GM03348 (cell line): ENCODE measurements around the gene AP2A2.

Experiments
- DNase-seq: peaks from one replicate; pipeline ENCODE4 v3.0.0; 2012; ENCODE audit warnings: low spot score

Gene AP2A2

DNA sequence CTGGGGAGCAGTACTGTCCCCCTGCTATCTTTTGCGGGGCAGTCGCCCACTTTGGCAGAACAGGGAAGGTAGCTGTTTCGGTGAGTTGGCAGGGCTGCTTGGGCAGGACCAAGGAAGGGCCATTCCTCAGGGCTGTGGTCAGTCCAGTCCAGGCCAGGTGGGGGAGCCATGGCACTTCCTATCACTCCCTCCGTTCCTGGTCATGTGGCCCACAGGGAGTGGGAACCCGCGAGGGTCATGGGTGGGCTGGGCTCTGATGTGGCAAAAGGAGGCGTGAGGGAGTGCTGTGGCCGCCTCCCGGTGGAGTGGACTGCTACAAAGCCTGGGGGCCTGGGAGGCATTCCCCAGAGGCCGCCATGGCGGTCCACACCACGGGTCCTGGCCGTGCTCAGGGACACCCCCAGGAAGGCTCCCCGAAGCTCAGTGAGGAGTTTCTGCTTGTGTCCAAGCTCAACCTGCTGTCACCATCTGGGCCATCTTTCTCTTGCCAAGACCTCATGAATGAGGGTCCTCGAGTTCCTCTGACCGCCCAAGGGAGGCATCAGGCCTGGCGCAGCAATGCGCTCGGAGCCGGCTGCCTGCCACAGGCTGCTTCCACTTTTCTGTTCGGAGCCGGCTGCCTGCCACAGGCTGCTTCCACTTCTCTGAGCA lies 27.0 kb upstream of the AP2A2 start:
- no peak for DNase-seq

DNA sequence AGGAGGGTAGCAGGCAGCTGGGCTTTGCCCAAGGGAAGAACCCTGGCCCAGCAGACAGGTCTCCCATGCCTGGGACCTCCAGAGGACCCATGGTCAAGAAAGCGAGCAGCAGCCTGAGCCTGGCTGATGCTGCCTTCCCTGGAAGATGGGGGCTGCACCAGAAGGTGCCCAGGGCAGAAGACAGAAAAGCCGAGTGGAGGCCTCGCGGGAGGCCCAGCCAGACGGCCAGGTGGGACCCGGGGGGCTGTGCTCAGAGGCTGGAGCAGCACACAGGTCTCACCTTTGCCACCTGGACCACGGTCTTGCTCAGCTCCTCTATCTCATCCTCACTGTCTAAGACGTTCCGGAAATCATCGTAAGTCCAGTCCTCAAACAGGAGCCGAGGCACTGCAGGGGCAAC lies 25.9 kb upstream of the AP2A2 start:
- no peak for DNase-seq

DNA sequence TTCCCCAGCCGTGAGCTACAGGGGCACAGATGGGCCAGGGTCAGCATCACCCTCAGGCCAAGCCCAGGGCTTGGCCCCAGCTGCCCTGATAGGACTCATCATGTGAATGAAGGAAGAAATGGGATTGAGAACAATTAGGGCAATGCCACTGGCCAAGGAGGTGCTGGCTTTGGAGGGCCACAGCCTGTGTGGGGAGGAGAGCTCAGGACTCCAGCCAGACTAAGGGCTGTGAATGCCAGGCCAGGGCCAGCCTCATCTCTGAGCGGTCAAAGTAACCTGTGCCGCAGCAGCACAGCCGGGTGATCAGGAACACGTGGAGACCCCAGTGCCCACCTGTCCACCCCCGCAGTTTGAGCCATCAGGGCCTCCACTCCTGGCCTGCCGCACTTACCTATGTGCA lies 25.1 kb upstream of the AP2A2 start:
- DNase-seq, result no peak

- DNase-seq, result no peak
Measured at GRCh38 chr11:901452-902061, 24.1 kb upstream of the AP2A2 start.

- DNase-seq, result no peak
Measured at GRCh38 chr11:904380-904779, 21.3 kb upstream of the AP2A2 start.

DNA sequence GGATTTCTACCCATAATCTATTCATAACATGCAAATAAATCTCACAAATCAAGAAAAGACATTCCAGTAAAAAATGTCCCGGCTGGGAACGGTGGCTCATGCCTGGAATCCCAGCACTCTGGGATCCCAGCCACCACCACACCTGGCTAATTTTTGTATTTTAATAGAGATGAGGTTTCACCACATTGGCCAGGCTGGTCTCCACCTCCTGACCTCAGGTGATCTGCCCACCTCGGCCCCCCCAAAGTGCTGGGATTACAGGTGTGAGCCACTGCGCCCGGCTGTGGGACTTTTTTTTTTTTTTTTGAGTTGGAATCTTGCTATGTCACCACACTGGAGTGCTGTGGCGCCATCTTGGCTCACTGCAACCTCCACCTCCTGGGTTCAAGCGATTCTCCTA lies 19.7 kb upstream of the AP2A2 start:
- DNase-seq, result no peak

- no peak for DNase-seq
Measured at GRCh38 chr11:907668-908067, 18.0 kb upstream of the AP2A2 start.

GRCh38 chr11:908273-908672 lies 17.4 kb upstream of the AP2A2 start:
- no peak for DNase-seq

GRCh38 chr11:909406-909805 lies 16.3 kb upstream of the AP2A2 start:
- no peak for DNase-seq

DNA sequence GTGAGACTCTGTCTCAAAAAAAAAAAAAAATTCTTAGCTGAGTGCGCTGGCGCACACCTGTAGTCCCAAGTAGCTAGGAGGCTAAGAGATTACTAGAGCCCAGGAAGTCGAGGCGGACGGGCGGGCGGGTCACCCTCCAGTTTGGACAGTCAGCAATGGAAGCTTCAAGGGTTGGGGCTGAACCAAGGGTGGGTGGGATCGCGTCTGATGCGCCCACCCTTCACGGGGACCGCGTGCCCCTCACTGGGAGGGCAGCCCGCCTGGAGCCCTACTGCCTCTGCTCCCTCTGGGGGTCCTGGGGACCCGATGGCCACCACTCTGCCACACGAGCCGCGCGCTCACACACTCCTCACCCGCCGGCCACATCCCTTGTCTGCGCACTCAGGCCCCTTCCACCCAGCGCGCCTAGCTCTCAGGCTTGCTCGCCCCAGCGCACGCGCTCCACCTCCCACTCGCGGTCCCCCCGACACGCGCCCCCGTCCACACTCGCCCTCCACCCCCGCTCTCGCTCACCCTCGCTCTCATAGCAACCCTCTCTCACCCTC lies 15.6 kb upstream of the AP2A2 start:
- no peak for DNase-seq

GRCh38 chr11:910589-911030 lies 15.1 kb upstream of the AP2A2 start, which contains the start of gene CHID1:
Gene CHID1, minus strand, starts transcription at chr11:910810. Its CDS starts 5,994 bp downstream, at chr11:904816.
- peak; percentile 98 for DNase-seq

DNA sequence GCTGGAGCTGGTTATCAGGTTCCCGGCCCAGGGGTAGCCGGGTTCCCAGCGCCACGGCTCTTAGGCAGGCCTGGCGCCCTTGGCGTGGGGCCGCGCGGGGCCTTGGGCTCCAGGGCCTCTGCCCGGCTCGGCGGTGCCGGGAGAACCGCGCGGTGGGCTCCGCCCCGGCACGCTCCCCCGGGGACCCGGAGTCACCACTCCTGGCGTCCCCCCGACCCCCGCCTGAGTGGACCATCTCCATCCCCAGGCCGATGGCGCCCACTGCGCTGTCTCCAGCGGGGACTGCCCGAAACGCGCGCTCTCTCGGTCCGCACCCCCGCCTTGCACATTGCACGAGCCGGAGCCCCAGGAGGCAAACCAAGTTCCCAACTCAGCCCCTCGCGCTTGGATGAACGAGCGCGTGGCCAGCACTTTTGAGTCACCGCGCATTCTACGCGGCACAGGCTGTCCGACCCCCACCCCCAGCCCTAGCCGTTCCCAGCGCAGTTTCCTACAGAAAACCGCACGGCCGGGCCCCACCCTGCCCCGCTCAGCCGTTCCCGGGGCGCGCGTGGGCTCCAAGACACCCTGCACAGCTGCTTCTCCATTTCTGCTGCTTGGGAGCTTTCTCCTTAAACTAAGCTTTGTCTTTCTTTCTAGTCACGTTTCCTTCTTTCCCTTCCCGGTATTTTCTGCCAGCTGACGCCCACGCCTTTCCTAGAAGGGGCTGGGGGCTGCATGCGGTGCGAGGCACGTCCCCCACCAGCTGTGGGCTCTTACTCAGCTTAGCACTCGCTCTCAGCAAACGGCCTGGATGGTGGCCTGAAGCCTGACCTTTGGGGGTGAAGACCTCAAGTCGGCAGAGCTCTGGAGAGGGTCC lies 14.4 kb upstream of the AP2A2 start:
- DNase-seq, result peak; percentile 75

DNA sequence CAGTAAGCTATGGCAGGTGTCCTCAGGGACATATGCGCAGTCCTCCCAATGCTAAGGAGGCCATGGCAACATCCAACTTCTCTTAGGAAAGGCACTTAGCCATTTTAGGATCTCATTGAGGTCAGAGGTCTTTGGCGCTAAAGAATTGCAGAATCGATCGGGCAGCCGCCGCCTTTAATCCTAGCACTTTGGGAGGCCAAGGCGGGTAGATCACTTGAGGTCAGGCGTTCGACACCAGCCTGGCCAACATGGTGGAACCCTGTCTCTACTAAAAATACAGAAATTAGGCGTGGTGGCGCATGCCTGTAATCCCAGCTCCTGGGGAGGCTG lies 13.8 kb upstream of the AP2A2 start:
- DNase-seq, result no peak

DNA sequence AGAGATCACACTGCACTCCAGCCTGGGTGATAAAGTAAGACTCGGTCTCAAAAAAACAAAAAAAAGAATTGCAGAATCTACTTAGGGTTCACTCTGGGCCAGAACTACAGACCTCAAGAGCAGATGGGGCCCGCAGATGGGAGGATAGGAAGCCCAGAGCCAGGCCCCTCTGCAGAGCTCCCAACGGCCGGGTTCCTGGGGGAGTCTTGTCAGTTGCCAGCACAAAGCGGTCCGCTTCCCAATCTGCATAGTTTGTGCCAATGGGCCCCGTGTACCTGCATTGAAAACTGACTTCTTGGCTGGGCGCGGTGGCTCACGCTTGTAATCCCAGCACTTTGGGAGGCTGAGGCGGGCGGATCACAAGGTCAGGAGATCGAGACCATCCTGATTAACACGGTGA lies 13.4 kb upstream of the AP2A2 start:
- no peak for DNase-seq

DNA sequence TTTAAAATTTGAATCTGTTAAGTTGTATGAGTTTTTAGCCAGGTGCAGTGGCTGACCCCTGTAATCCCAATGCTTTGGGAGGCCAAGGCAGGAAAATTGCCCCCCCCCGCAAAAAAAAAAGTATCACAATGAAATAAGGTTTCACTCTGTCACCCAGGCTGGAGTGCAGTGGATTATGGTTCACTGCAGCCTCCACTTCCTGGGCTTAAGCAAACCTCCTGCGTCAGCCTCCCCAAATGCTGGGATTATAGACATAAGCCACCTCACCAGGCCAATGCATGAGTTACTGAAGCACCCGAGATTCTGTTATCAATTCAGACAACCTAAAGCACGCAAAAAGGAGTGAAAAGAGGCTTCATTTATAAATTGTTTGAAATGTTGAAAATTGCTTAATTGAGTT lies 12.6 kb upstream of the AP2A2 start:
- DNase-seq, result no peak

GRCh38 chr11:914204-914603 lies 11.5 kb upstream of the AP2A2 start:
- no peak for DNase-seq

GRCh38 chr11:914747-915501 lies 10.7 kb upstream of the AP2A2 start:
- DNase-seq, result no peak

- DNase-seq, result no peak
Measured at GRCh38 chr11:917426-917825, 8.2 kb upstream of the AP2A2 start.

DNA sequence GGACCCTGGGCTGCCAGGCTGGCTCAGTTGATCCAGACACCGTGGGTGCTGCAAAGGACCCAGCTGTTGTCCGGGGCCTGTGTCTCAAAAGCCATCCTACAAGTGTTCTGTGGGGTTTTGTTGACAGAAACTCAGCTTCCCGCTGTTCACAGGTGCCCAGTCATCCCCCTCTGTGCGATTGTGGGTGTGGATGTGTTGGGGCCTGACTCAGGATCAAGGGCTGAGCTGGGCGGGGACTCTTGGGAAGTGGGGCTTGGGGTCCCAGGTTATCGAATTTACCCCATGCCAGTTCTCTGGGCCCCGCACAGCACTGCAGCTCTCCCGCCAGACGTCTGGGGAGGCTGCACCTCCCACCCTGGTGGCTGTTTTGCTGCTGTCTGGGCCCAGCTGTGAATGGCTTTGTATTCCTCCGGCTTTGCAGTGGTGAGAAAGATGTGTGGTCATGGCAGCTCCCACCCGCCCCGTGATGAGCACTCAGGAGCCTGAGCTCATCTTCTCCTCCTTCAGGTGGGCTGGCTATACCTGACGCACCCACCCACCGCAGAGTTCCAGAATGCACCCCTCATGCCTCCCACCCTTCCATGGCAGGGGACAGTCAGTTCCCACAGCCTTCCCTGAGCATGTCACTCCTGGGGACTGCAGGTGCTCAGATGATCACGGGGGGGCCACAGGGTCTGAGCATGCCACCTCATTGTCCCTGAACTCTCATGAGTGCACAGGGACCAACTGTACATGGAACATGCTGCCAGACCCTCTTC lies 3.6 kb upstream of the AP2A2 start:
- DNase-seq, result no peak

GRCh38 chr11:923691-924405 lies 1.8 kb upstream of the AP2A2 start:
- no peak for DNase-seq
